Motor neuron (in vitro differentiated cells): Measurements from ENCODE around the gene APCDD1. TPM values are rescaled to one million over a fixed set of nuclear protein-coding genes. Genes with fewer than 3 reads are reported as not detected.
A peak's percentile ranks its signal among the peaks of the same experiment; 100 is the strongest.

Experiments used
- ATAC-seq, 8 experiments: fragments of 200-7000 bp; cut with Tn5 transposase; replicated peaks in 6 of 8; 2 replicates each; pipeline ENCODE4 v1.8.0; 2021; ENCODE audit warnings: mild to moderate bottlenecking in 8 of 8, moderate library complexity in 8 of 8
- H3K27ac ChIP-seq, 2 donors: fragments of 250-450 bp; sonication (Bioruptor Pico); 2 replicates each; pipeline ENCODE4 v1.9.0; 2021; ENCODE audit warnings: antibody characterized with exemption in 2 of 2, mild to moderate bottlenecking in 2 of 2, moderate library complexity in 1 of 2
- H3K4me1 ChIP-seq, 2 donors: fragments of 250-450 bp; sonication (Bioruptor Pico); replicated peaks in 1 of 2; 2 replicates each; pipeline ENCODE4 v1.6.1; 2021; ENCODE audit warnings: antibody characterized with exemption in 2 of 2, mild to moderate bottlenecking in 2 of 2, moderate library complexity in 1 of 2
- H3K4me3 ChIP-seq, 5 donors: fragments of 250-450 bp; sonication (Bioruptor Pico); 2 replicates each; pipeline ENCODE4 v1.9.0; 2021; ENCODE audit warnings: antibody characterized with exemption in 5 of 5, mild to moderate bottlenecking in 5 of 5, moderate library complexity in 4 of 5
- WGBS, 10 experiments: fragments of 450-650 bp; shearing (Covaris generic); methylation state at CpG; one replicate each; pipeline ENCODE4 v1.0.0; 2022; 5-methylcytosine and 5-hydroxymethylcytosine counted together
- in situ Hi-C, 9 experiments: fragments of 400-800 bp; cut with MboI; loops; one replicate each; pipeline ENCODE4 v1.15.0; 2021; ENCODE audit warnings: low sequenced_read_pairs in 9 of 9, low pct_unique_long_range_greater_than_20kb in 2 of 9; ENCODE audit not compliant: unreplicated experiment in 9 of 9
- total RNA-seq, 8 experiments: library from RNA; unstranded; fragments of 300-600 nt; gene quantifications; 2 replicates each; pipeline versions ENCODE4 v1.2.3 to v1.2.4, GENCODE V29; 2022

Gene APCDD1
- total RNA-seq, 8 experiments from 2014 or later = 5.5 to 304 (median 25.6) TPM

DNA sequence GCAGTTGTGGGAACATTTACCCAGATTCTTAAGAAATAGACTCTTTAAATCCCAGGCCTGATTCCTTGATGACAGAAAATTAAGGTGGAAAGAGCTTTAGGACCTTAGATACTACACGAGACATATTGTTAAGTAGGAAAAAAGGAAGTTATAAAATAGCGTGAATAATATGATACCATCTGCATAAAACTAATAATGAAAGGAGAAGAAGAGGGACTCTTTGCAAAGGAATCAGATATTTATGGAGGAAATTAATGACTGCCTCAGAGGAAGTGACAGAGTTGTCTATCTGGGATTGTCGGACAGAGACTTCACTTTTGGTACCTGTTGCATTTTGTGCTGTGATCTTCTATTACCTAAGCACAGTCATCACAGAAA lies 20.8 kb downstream of the APCDD1 start:
- ATAC-seq = no peak
- peaks cover 18 to 27% of the 10 kb centered on the region in 2 donors for H3K4me1 ChIP-seq
- 62 to 100% (median 100%) methylated on average over 1 to 3 of the region's 3 CpGs for WGBS, 10 experiments
- in situ Hi-C loops = no loop called here
- H3K27ac ChIP-seq = no peak overlapping the region
- H3K4me3 ChIP-seq = no peak overlapping the region

DNA sequence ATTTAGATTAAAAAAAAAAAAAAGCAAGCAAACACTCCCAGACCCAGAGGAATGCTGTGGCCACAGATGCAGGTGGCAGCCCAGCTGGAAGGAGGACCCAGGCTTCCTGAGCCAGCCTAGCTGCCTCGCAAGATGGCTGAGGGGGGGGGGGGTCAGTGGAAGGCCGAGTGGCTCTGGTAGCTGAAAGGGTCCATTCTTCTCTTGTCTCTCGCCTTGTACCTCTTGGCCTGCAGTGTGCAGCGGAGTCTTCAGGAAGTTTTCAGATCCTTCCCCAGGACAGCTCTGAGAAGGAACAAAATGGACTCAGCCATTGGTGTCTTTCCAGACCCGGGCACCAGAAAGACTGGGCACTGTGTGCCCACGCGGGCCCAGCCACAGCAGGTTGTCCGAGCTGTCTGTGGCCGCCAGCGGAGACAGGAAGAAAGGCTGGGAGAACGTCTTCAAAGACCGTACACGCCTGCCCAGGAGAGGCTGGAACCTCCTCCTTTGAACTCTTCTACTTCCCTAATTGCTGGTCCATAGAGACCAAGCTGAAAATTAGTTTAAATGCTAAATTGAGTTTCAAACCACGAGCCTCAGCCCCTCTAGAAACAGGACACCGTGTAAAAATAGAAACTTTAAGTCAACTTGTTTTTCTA lies 21.3 kb downstream of the APCDD1 start:
- in situ Hi-C loops = no loop called here
- H3K4me3 ChIP-seq = no peak overlapping the region
- ATAC-seq = peak in 1 of 8 experiments; percentile 2
- 38 to 93% (median 90%) methylated on average over 2 to 10 of the region's 15 CpGs; no CpG with 5 or more reads in 3 of the 10 experiments for WGBS, 10 experiments
- peaks cover 13 to 22% of the 10 kb centered on the region in 2 donors for H3K4me1 ChIP-seq
- H3K27ac ChIP-seq = no peak overlapping the region

DNA sequence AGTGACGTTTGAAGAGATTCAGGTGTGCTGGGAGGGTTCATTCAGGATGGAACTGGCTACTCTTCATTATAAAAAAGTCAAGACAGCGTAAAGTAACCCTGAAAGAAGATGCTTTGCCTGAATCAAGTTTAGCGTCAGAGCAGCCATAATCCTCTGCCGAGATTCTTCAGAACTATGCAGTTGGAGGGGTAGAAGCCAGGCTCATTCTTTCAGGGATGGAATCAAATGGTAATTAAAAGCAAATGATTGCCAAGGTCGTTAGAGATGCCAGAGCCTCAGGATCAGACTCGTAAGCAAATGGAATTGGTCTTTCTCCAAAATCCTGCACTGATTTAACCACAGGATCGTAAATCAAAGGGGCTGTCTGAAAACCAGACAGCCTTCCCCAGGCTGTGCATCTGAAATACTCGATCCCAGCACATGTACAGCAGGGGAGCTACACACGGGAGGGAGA lies 21.9 kb downstream of the APCDD1 start:
- in situ Hi-C loops = no loop called here
- H3K27ac ChIP-seq = no peak overlapping the region
- ATAC-seq = peak; percentile 54 to 84 (median 65)
- WGBS, 10 experiments = 0 to 95% (median 23%) methylated on average over 1 to 9 of the region's 9 CpGs; no CpG with 5 or more reads in 1 of the 10 experiments
- no peak overlapping the region for H3K4me3 ChIP-seq
- peaks cover 9 to 18% of the 10 kb centered on the region in 2 donors for H3K4me1 ChIP-seq

DNA sequence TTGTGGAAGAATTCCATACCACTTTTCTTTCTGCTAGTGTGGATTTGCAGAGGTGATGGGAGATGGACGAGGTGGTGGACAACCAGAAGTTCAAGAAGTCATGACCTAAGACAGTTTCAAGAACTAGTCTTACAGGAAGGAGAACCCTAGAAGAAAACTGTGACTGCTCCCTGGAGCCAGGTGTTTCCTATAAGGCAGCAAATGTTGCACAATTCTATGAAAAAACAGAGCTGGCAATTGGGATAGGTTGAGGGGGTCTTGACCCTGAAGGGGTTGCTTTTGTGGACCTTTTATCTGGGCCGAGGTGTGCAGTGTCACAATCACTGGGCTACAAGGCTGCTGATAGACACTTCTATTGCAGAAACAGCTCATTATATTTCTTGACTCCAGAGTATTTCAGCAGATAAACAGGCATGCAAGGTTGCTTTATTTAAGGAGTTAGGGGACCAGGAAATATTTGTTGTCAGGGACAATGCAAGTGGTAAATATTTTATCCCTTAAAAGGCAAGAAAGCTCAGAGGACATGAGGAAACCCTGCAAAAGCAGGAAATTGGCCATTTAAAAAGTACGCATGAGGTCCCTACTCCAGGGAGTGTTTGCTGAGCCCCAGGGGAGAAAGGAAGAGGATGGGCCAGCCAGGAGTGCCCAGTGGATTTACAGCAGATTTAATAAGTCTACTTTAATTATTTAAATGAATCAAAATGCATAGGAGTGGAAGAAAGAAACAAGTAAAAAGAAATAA lies 22.9 kb downstream of the APCDD1 start:
- in situ Hi-C loops = no loop called here
- ATAC-seq = no peak

DNA sequence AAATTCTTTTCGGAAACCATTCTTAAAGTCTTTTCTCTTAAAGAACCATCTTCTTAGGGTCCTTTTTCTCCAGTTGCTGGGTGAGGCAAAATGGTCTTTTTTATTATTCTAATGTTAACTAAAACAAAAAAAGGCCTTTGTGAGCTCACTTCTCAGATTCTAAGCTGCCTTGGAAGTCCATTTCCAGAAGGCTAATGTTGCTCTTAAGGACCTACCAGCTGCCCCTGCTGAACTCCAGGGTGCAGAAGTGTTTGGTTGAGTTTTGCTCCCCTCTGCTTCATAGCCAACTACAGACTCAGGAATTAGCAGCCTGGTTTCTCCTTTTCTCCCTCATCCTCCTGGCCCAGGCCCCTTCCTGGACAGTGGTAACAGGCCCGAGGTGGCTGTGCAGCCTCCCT lies 23.4 kb downstream of the APCDD1 start:
- in situ Hi-C loops = no loop called here
- peaks cover 9 to 18% of the 10 kb centered on the region in 2 donors for H3K4me1 ChIP-seq
- no peak overlapping the region for H3K27ac ChIP-seq
- 64 to 100% (median 86%) methylated on average over 1 to 2 of the region's 2 CpGs for WGBS, 10 experiments
- ATAC-seq = no peak
- no peak overlapping the region for H3K4me3 ChIP-seq

More for the DNA sequence above, 22.9 kb downstream of the APCDD1 start:
- H3K4me1 ChIP-seq = peaks cover 9 to 18% of the 10 kb centered on the region in 2 donors
- H3K4me3 ChIP-seq = no peak overlapping the region
- WGBS, 10 experiments = 64 to 100% (median 79%) methylated on average over 1 to 3 of the region's 3 CpGs
- no peak overlapping the region for H3K27ac ChIP-seq

DNA sequence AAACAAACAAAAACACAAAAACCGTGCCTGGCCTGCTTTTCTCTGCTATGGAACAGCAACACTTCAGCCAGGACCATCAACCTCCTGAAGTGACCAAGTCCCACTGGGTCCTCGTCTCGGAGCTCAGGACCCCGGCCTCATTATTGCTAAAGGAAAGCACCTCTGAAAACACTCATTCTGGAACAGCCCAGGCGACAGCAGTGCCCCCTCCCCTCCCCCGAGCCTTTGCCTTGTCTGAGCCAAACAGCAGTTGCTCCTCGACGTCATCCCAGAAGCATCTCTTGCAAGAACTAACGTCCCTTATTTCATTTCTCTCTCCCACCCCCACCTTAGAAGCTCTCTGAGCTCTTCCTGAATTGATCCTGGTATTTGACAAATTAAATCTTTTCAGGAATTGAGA lies 27.4 kb downstream of the APCDD1 start:
- Histone ChIP-seq H3K4me3 (no peak overlapping the region), H3K4me1 (peaks cover 1 to 10% of the 10 kb centered on the region in 2 donors), H3K27ac (no peak overlapping the region)
- in situ Hi-C loops = no loop called here
- 20 to 83% (median 73%) methylated on average over 1 to 7 of the region's 9 CpGs; no CpG with 5 or more reads in 3 of the 10 experiments for WGBS, 10 experiments
- peak in 1 of 8 experiments; percentile 30 for ATAC-seq

DNA sequence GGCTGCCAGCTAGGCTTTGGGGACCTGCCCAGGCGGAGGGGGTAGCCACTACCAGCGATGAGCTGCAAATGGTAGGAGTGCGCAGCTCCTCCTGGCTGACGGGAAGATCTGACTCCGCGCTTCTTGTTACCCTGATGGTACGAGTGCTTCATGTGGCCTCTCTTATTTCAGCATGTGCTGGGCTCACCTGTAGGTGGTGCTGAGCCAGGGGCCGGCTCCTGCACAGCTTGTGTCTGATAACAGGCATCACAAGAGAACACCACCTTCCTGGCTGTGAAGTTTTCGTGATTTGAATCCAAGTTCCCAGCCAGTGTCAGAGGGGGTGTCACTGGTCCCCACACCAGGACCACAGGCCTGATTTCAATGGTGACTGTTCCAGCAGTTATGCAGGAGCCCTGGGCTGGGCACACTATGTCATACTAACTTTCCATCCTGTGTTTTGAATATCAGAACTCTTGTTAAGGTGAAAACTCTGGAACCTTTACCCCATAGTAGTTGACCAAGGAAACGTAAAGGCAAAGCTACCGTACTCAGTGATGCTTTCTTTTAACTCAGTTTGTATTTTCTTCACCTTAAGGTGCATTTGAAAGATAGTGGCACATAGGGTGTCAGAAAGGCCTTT lies 28.0 kb downstream of the APCDD1 start:
- no peak for ATAC-seq
- in situ Hi-C loops = no loop called here
- H3K27ac ChIP-seq = no peak overlapping the region
- no peak overlapping the region for H3K4me3 ChIP-seq
- peaks cover 0 to 4% of the 10 kb centered on the region in 2 donors for H3K4me1 ChIP-seq
- 81 to 100% (median 98%) methylated on average over 1 to 9 of the region's 11 CpGs; no CpG with 5 or more reads in 2 of the 10 experiments for WGBS, 10 experiments

DNA sequence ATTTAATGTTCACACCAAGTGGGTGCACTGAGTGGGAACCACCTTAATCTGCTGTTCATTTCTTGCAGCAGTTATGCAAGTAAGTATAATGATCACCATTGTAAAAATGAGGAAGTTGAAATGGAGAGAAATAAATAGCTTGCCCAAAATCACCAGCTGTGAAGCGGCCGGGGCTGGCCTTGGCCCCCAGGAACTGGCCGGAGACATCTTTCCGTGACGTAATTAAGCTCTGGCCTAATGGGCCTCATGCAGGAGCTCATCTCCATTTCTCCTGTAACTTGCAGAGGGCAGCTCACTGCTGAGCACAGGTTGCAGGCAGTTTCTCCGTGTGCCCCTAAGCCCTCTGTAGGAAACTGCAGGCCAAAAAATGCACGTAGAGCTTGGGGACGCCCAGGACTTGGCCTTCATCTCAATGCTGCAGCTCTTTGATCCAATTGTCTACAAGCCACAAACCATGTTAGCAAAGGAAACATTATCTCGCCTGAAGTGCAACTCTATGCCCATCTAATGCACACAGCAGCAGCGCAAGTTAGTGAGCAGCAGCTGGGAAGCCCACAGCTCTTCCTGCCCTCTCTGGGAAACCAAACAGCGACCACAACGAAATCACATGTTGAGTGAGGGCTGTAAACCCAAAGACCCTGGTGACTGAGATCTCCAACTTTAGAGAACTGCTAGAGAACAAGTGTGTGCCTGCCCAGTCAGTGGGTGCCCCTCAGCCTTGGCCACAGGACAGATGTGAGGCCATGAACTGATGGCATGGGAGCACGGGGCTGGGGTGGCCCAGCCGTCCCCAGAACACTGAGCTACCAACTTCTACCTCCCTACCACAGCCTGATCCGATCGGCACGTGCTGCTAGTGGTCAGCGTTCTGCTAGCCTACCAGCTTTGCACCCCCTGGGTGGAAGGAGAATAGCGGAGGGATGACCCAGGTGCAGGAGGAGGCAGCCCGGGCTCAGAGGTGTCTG lies 28.8 kb downstream of the APCDD1 start:
- H3K27ac ChIP-seq = no peak overlapping the region
- 70 to 100% (median 82%) methylated on average over 1 to 7 of the region's 20 CpGs; no CpG with 5 or more reads in 1 of the 10 experiments for WGBS, 10 experiments
- no peaks in the 10 kb centered on the region for H3K4me1 ChIP-seq
- no peak overlapping the region for H3K4me3 ChIP-seq
- in situ Hi-C loops = no loop called here
- ATAC-seq = peak in 2 of 8 experiments; percentile 6 to 9

DNA sequence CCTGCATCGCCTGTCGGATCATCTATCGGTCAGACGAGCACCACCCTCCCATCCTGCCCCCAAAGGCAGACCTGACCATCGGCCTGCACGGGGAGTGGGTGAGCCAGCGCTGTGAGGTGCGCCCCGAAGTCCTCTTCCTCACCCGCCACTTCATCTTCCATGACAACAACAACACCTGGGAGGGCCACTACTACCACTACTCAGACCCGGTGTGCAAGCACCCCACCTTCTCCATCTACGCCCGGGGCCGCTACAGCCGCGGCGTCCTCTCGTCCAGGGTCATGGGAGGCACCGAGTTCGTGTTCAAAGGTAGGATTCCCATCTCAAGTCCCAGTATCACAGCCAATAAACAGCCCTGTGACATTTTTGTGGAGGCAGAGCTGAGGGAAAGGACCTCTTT lies 31.0 kb downstream of the APCDD1 start:
- in situ Hi-C loops = no loop called here
- Histone ChIP-seq H3K4me3 (no peak overlapping the region), H3K27ac (no peak overlapping the region), H3K4me1 (no peaks in the 10 kb centered on the region)
- 77 to 100% (median 93%) methylated on average over 1 to 12 of the region's 20 CpGs; no CpG with 5 or more reads in 5 of the 10 experiments for WGBS, 10 experiments
- no peak for ATAC-seq

DNA sequence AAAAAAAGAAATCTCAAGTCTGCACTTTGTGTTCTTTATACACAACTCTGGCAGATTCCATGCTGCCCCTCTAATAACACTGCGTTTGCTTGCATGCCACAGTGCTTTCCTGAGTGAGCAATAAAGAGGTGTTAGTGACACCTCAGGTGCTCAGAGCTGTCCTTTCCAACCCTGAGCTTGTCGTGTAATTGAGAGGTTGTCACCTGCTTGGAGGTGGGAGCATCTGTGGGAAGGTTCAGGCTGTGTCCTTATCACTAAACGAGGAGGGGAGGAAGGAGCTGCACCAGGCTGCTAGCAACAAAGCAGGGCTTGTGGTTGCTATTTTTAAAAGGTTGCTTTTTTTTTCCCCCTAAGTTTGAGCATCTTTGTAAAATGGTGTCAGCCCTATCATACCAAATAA lies 31.9 kb downstream of the APCDD1 start:
- H3K4me3 ChIP-seq = no peak overlapping the region
- in situ Hi-C loops = no loop called here
- ATAC-seq = no peak
- 55 to 100% (median 87%) methylated on average over 1 to 3 of the region's 3 CpGs; no CpG with 5 or more reads in 3 of the 10 experiments for WGBS, 10 experiments
- no peak overlapping the region for H3K27ac ChIP-seq
- H3K4me1 ChIP-seq = no peaks in the 10 kb centered on the region

DNA sequence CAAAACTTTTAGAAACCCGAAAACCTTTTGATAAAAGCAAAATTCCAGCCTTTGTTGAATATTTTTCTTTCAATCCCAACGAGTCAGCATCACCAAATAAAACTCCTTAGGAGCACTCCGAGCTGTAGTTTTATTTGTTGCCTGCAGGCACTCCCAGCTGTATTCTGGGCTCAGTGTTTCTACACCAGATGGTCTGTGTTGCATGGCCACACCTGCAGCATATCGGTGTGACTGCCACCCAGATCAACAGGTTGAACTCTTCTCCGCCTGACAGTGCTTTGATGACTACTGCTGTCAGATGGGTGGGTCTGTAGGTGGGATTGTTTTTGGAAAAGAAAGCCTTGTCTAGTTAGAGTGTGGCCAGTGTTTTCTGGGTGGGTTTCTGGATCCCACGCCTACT lies 32.7 kb downstream of the APCDD1 start:
- Histone ChIP-seq H3K4me1 (no peaks in the 10 kb centered on the region), H3K4me3 (no peak overlapping the region), H3K27ac (no peak overlapping the region)
- in situ Hi-C loops = no loop called here
- WGBS, 10 experiments = 33 to 94% (median 70%) methylated on average over 1 to 4 of the region's 6 CpGs
- peak in 2 of 8 experiments; percentile 12 to 72 for ATAC-seq

DNA sequence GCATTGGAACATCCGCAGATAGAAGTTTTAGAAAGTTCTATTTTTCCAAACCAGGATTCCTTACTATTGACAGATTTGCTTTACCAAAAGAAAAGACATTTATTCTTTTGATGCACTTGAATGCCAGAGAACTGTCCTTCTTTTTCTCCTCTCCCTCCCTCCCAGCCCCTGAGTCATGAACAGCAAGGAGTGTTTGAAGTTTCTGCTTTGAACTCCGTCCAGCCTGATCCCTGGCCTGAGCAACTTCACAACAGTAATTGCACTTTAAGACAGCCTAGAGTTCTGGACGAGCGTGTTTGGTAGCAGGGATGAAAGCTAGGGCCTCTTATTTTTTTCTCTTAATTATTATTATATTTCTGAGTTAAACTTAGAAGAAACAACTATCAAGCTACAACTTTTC lies 33.6 kb downstream of the APCDD1 start:
- 14 to 100% (median 87%) methylated on average over 1 to 4 of the region's 4 CpGs; no CpG with 5 or more reads in 3 of the 10 experiments for WGBS, 10 experiments
- Histone ChIP-seq H3K4me1 (no peaks in the 10 kb centered on the region), H3K4me3 (no peak overlapping the region), H3K27ac (no peak overlapping the region)
- in situ Hi-C loops = no loop called here
- ATAC-seq = no peak
